ENCODE data around the gene GRK7.

Gene GRK7

DNA sequence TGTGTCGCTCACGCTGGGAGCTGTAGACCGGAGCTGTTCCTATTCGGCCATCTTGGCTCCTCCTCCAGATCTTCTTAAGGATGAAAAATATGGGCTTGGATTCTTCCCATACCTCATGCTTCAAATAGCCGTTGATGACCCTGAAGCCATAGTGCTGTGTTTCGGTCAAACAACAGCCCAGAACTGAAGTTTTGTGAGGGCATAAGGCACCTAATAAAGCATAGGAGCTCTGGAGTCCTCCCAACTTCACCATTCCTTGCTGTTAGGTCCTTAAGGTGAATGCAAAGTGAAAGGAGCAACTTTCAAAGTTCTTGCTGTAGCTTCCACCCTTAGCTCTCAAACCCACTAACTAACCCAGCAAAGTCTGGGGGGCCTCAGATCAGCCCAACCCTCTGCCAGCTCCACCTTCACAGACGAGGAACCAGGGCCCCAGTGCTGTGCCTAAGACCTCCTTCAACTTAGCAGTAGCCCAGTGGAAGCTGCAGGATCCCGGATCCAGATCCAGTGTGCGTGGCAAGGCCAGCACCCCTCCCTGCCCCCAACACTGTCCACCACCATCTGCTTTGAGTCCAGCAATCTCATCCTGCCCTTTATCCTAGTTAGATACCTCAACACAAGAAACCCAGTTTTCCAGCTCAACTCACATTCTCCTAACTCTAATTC is at the start of gene GRK7:
TSS of gene GRK7 (plus strand) at position 321 of the 663 bp plus-strand sequence. CDS start 14,877 bp downstream, outside the sequence.
- no peak for DNase-seq (ENCODE audit: low read depth, low spot score)

GRCh38 chr3:141714671-141715070 is 48.5 kb upstream of the GRK7 start:
- no peak for DNase-seq (ENCODE audit: low read depth, low spot score)

DNA sequence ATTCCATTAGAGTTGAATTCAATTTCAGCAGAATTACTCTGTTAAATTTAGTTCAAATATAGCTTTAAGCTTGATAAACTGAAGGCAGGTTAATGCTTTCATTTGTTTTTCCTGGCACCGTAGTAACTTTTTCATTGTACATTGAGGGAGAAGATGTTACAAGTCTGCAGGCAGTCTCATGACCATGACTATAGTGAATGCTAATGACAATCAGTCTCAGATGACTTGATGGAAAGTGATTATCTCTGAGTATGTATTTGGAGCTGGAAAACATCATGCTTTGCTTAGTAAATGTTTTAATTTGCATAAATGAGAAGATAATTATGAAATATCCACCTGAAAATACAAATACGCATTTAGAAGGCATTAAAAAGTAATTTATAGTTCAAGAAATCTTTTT is 41.1 kb upstream of the GRK7 start:
- DNase-seq (ENCODE audit: low read depth, low spot score) = no peak

GRCh38 chr3:141722648-141723047 is 40.6 kb upstream of the GRK7 start:
- no peak for DNase-seq (ENCODE audit: low read depth, low spot score)

DNA sequence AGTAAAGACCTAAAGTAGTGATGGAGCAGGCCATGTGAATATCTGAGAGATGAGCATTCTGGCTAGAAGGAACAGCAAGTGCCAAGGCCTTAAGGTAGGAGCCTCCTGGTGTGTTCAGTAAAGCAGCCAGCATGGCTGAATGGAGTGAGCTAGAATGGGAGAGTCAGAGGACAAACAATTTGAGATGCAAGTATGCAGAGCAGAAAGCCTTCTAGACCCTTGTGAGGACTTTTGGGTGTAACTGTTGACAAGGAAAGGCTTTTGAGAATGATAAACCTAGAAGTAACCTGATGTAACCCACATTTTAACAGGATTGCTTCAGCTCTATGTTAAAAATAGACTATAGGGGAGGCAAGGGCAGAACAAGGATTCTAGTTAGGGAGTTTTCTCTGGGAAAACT is 40.0 kb upstream of the GRK7 start:
- no peak for DNase-seq (ENCODE audit: low read depth, low spot score)

- no peak for DNase-seq (ENCODE audit: low read depth, low spot score)
Observed at GRCh38 chr3:141724186-141724585, 39.0 kb upstream of the GRK7 start.

DNA sequence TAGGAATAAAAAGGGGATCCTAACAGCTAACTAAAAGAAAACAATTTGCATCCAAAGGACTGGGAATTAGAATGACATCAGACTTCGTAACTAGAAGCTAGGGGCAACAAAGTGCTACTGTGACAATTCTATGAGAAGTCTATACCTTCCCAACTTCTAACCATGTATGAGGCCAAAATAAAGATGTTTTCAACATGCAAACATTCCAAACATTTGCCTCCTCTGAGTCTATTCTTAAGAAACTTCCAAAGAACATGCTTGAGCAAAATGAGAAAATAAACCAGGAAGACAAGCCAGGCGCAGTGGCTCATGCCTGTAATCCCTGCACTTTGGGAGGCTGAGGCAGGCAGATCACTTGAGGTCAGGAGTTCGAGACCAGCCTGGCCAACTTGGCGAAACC is 38.2 kb upstream of the GRK7 start:
- no peak for DNase-seq (ENCODE audit: low read depth, low spot score)

DNA sequence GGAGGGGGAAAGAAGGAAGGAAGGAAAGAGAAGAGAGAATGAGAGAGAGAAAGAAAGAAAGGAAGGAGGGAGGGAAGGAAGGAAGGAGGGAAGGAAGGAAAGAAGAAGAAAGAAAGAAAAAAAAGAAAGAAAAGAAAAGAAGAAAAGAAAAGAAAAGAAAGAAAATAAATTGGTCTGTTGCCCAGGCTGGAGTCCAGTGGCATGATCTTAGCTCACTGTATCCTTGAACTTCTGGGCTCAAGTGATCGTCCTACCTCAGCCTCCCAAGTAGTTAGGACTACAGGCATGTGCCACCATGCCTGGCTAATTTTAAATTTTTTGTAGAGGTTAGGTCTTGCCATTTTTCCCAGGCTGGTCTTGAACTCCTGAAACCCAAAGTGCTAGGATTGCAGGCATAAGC is 36.7 kb upstream of the GRK7 start:
- DNase-seq (ENCODE audit: low read depth, low spot score) = no peak

- no peak for DNase-seq (ENCODE audit: low read depth, low spot score)
Observed at GRCh38 chr3:141728355-141728892, 34.8 kb upstream of the GRK7 start.

DNA sequence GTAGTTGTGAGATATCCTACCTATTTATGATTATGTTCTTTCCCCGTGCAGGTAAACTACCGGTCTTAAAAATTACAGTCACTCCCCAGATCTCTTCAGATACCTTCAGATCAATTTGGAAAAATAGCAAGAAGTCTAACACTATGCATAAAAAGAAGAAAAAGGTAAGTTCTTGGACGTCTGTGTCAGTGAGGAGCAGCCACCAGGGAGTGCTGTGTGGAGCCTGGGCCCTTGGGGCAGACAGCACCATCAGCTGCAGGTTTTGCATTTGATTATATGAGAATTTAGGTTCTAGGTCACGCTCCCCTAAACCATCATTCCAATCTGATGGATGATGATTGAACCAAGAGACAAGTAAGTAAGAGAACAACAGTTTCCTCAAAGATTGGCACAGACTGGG is 34.0 kb upstream of the GRK7 start:
- DNase-seq (ENCODE audit: low read depth, low spot score) = no peak

DNA sequence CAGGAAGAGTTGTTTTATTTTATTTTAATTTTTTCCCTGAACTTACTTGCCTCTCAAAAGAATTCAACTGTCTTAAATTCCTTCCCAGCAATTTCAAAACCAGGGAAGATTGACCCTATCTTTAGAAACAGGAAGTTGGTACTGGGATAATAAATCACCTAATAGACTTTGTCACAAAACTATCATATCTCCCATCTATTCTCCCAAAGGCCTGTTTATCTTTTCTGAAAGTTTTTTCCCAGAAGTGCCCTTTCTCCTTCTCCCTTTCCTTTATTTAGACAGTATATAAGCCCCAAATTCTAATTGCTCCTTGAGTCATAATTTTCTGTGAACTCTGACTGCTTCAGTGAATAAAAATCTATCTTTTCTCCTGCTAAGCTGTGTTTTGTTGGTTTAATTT is 28.0 kb upstream of the GRK7 start:
- DNase-seq (ENCODE audit: low read depth, low spot score) = no peak

DNA sequence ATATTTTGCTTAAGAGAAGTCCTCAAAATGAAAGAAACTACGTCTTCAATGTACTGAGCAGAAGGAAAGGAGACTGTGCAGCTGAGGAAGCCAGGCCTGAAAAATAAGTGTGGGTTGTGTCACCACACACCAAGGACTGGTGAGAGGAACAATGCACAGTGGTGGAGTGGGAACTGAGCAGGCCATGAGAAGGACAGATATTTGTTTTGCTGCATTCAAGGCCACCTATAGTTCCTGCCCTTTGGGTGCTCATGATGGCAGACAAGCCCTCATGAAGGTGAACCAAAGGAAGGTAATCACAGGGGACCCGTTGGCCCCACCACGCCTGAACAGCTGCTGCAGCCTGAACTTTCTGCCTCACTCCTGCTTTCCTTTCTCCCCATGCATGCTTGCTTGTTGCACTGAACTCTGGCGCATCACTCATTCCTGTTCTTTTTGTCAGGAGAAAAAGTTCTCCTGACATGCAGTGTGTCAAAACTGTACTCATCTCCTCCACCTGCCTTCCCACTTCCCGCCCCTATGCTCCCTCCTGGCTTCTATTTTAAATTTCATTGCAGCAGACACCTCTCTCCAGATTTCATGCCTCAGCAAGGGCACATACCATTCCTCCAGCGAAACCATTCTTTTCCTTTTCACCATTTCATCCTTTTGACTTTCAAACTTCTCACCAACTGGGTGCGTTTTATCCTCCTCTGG is 27.3 kb upstream of the GRK7 start:
- DNase-seq (ENCODE audit: low read depth, low spot score) = no peak

- DNase-seq (ENCODE audit: low read depth, low spot score) = no peak
Observed at GRCh38 chr3:141737093-141737492, 26.1 kb upstream of the GRK7 start.

DNA sequence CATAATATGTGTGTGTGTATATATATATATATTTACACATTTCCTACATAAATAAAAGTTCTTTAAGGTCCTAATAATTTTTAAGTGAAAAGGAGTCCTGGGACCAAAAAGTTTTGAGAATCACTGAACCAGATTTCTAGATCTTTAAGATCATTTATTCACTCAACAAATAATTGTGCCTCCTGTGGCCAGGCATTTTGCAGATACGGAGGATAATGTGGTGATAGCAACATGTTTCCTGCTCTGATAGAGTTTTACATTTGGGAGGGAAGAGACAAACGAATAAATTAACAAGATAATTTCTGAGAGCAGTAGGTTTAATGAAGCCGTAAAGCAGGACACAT is 25.6 kb upstream of the GRK7 start:
- no peak for DNase-seq (ENCODE audit: low read depth, low spot score)

DNA sequence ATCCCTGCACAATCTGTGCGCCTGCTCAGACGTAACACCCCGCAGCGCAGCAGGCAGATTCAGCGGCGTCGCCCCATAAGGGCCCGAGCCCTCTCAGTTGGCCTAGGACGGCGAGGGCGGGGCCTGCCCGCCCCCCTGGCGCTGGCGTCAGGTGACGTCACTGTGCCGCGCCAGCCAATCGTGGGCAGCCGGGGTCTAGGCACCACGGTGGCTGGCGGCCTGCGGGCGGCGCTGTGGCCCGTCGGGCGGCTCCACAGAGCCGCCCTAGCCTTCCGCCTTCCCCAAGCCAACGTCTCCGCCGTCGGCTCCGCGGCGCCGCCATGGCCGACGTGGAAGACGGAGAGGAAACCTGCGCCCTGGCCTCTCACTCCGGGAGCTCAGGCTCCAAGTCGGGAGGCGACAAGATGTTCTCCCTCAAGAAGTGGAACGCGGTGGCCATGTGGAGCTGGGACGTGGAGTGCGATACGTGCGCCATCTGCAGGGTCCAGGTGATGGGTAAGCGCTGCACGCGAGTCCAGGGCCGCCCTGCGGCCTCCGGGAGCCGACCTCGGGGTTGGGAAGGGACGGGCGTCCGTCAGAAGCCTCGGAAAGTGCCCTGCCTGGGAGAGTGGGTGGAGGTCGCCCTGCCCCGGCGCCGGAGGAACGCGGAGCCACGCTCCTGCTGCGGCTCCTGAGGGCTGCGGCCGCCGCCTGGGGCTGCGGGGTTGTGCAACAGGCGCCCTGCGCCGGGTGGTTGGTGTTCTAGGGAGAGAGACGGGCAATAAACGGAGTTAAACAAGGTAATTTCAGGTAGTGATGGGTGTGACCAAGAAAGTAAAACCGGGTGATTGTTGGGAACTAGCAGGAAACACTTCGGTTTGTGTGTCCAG is 25.0 kb upstream of the GRK7 start, which contains the start of gene RNF7:
TSS of gene RNF7 (plus strand) at position 277 of the 869 bp plus-strand sequence. CDS start at position 321, 44 bp downstream.
- DNase-seq (ENCODE audit: low read depth, low spot score) = peak; percentile 90

- no peak for DNase-seq (ENCODE audit: low read depth, low spot score)
Observed at GRCh38 chr3:141738891-141739363, 24.3 kb upstream of the GRK7 start.

DNA sequence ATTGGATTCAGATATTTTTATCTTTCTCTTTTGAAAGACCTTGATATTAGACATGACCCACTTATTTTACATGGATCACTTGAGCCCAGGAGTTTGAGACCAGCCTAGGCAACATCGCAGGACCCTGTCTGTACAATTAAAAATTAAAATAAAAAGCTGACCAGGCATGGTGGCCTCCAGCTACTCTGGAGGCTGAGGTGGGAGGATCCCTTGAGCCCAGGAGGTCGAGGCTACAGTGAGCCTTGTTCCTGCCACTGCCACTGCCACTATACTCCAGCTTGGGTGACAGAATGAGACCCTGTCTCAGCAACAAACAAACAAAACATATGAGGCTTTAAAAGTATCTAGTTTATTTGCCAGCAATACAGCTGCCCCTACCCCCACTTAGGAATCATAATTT is 23.5 kb upstream of the GRK7 start:
- no peak for DNase-seq (ENCODE audit: low read depth, low spot score)

- DNase-seq (ENCODE audit: low read depth, low spot score) = no peak
Observed at GRCh38 chr3:141740349-141740748, 22.9 kb upstream of the GRK7 start.

GRCh38 chr3:141743305-141743704 is 19.9 kb upstream of the GRK7 start:
- DNase-seq (ENCODE audit: low read depth, low spot score) = no peak

DNA sequence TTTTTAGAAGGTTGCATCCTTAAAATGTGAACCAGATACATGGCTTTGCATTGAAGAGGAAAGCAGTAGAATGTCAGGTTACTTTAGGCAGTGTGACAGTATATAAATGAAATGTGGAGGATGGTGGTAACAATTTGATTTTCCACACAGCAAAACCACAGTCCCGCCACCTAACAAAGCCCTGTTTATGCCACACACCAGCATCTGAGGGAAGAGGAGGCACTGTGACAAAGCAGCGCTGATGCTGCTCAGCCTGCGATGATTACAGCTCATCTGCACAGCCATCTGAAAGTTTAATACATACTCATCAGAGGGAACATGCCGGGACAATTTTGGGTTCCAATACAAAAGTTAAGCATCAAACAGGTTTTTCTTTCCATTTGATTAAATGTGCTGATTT is 16.2 kb upstream of the GRK7 start:
- no peak for DNase-seq (ENCODE audit: low read depth, low spot score)

GRCh38 chr3:141753399-141753798 is 9.8 kb upstream of the GRK7 start:
- no peak for DNase-seq (ENCODE audit: low read depth, low spot score)

DNA sequence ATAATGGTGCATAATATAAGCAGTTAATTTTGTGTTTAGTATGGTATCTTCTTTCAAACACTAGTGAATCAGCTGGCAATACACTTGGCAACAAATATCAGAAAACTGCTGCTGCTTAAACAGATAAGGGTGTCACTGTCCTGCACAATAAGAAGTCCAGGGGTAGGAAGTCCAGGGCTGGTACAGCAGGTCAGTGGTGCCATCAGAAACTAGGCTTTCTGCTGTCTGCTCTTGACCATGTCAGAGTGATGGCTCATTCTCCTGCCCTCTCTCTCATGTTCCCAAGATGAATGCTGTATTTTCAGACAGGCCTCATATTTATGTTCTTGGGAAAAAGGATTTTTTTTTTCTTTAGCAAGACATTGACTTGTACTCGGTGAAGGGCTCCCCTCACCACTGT is 9.2 kb upstream of the GRK7 start:
- DNase-seq (ENCODE audit: low read depth, low spot score) = no peak
